Thymus (tissue), 11 donors: ENCODE data around the gene CPEB4. TPM values are rescaled to one million over a fixed set of nuclear protein-coding genes. Genes with fewer than 3 reads are reported as not detected.
A peak's percentile ranks its signal among the peaks of the same experiment; 100 is the strongest.

Experiments used
- DNase-seq, 9 donors: peaks; one replicate each; pipeline ENCODE4 v3.0.0-alpha.2; 2013; ENCODE audit warnings: low spot score in 9 of 9, low read depth in 6 of 9, missing footprints in 1 of 9
- H3K27ac ChIP-seq, 2 donors: one replicate each; pipeline ENCODE4 v1.5.1; 2013; ENCODE audit warnings: control low read depth in 1 of 2, low read depth in 1 of 2, low read length in 1 of 2, mild to moderate bottlenecking in 1 of 2, moderate library complexity in 1 of 2
- H3K27me3 ChIP-seq, 2 donors: one replicate each; pipeline ENCODE4 v1.5.1; 2013; ENCODE audit warnings: low read length in 1 of 2; ENCODE audit not compliant: control insufficient read depth in 2 of 2, insufficient read depth in 1 of 2
- H3K36me3 ChIP-seq, 2 donors: one replicate each; pipeline ENCODE4 v1.5.1; 2013; ENCODE audit warnings: low read length in 1 of 2, mild to moderate bottlenecking in 1 of 2, moderate library complexity in 1 of 2; ENCODE audit not compliant: control insufficient read depth in 2 of 2, insufficient read depth in 2 of 2
- H3K4me1 ChIP-seq, 2 donors: one replicate each; pipeline ENCODE4 v1.5.1; 2013; ENCODE audit warnings: low read length in 2 of 2; ENCODE audit not compliant: control insufficient read depth in 2 of 2, insufficient read depth in 2 of 2
- H3K4me3 ChIP-seq, 2 donors: one replicate each; pipeline ENCODE4 v1.5.1; 2013; ENCODE audit warnings: low read length in 2 of 2, control low read depth in 1 of 2, mild to moderate bottlenecking in 1 of 2
- H3K9me3 ChIP-seq, 2 donors: one replicate each; pipeline ENCODE4 v1.5.1; 2013; ENCODE audit warnings: low read length in 1 of 2, mild to moderate bottlenecking in 1 of 2; ENCODE audit not compliant: control insufficient read depth in 2 of 2, insufficient read depth in 1 of 2
- WGBS: extraction: QIAGEN DNeasy Blood & Tissue Kit; methylation state at CpG from one replicate; pipeline ENCODE4 v1.1.7; 2013; 5-methylcytosine and 5-hydroxymethylcytosine counted together
- polyA plus RNA-seq: library from polyadenylated mRNA; stranded (reverse); fragments of 200-250 nt; gene quantifications from one replicate; pipeline ENCODE4 v1.2.3, GENCODE V29; 2013
- total RNA-seq: library from RNA; stranded (reverse); fragments of 120-200 nt; gene quantifications from one replicate; pipeline ENCODE4 v1.2.4, GENCODE V29; 2013
- donor health status: healthy.

Gene CPEB4
- total and polyA plus RNA-seq, 2 donors, result 5.8 to 8.3 TPM

DNA sequence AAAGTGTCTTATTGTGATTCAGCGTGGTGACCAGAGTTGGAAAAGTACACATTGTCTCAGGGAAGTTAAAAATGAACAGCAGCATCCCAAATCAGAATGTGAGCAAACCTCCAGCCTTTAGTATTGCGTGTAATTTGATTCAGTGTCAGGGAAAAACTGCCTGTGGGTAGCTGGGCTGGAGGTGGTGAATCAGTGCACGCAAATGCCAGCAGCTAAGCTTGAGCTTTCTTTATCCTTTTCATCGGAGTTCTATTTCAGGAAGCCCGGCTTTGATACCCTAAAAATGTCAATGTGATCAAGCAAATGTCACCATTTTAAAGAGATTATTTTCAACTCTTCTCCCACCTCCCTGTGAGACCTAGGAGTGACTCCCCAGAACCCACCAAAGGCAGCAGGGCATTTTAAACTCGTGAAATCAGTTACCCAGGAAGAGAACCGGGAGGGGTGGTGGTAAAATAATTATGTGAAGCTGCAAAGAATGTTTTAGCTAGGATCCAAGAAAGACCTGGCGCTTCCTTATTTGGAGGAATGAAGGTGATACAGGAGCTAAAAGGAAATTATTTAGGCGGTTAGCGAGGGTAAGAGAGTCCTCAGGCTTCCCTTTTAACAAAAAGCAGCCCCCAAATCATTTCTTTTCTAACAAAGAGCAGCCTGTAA, 75.2 kb downstream of the CPEB4 start:
- Histone ChIP-seq H3K27me3 (no peaks in the 10 kb centered on the region), H3K4me1 (peaks cover 3 to 6% of the 10 kb centered on the region in 2 donors), H3K27ac (no peak overlapping the region), H3K4me3 (no peak overlapping the region), H3K9me3 (no peaks in the 10 kb centered on the region), H3K36me3 (no peaks in the 10 kb centered on the region)
- WGBS, result 84% methylated on average over 10 of the region's 10 CpGs
- no peak for DNase-seq

DNA sequence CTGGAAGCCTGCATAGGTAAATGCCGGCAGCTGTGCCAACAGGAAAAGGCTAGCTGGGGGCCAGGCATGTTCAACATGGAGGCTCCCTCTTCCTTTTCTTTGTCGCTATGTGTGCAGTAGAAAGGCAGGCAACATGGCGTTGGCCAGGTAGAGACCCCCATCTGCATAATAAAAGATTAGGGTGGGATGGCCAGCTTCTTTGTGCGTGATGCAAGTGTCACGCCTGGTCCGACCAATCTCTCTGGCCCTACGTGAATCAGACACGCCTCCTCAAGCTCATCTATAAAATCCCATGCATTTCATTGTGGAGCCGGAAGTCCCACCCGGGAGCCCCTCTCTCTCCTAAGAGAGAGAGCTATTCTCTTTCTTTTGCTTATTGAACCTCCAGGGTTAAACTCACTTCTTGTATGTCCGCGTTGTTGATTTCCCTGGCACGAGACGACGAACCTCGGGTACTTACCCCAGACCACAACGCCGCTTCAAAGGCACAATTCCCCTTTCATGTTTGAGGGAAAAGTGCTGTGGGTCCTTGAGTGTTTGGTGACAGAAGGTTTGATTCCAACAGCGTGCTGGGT, 75.8 kb downstream of the CPEB4 start:
- Histone ChIP-seq H3K27me3 (no peaks in the 10 kb centered on the region), H3K4me1 (peaks cover 3 to 6% of the 10 kb centered on the region in 2 donors), H3K36me3 (no peaks in the 10 kb centered on the region), H3K27ac (no peak overlapping the region), H3K4me3 (no peak overlapping the region), H3K9me3 (no peaks in the 10 kb centered on the region)
- DNase-seq, result peak in 1 of 9 donors; percentile 34
- WGBS, result 52% methylated on average over 19 of the region's 19 CpGs

DNA sequence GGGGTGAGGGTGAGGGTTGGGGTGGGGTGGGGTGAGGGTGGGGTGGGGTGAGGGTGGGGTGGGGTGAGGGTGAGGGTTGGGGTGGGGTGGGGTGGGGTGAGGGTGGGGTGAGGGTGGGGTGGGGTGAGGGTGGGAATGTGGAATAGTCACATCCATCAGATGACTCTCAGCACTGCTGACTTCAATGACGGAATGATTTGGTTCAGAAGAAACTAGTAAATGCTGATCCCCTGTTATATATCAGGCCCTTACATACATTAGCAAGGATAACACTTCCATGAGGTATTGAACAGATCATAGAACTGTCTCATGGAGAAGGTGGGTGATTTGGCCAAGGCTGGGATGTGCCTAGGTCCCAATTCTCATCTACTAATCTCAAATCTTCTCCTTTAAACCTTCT, 76.4 kb downstream of the CPEB4 start:
- no peaks in the 10 kb centered on the region for H3K36me3 ChIP-seq
- H3K9me3 ChIP-seq, result no peaks in the 10 kb centered on the region
- 95% methylated on average over 1 of the region's 1 CpG for WGBS
- H3K4me3 ChIP-seq, result no peak overlapping the region
- H3K27me3 ChIP-seq, result no peaks in the 10 kb centered on the region
- H3K4me1 ChIP-seq, result peaks cover 3 to 6% of the 10 kb centered on the region in 2 donors
- H3K27ac ChIP-seq, result no peak overlapping the region
- DNase-seq, result no peak

GRCh38 chr5:173967241-173967640, 79.1 kb downstream of the CPEB4 start:
- no peaks in the 10 kb centered on the region for H3K9me3 ChIP-seq
- 65% methylated on average over 4 of the region's 4 CpGs for WGBS

DNA sequence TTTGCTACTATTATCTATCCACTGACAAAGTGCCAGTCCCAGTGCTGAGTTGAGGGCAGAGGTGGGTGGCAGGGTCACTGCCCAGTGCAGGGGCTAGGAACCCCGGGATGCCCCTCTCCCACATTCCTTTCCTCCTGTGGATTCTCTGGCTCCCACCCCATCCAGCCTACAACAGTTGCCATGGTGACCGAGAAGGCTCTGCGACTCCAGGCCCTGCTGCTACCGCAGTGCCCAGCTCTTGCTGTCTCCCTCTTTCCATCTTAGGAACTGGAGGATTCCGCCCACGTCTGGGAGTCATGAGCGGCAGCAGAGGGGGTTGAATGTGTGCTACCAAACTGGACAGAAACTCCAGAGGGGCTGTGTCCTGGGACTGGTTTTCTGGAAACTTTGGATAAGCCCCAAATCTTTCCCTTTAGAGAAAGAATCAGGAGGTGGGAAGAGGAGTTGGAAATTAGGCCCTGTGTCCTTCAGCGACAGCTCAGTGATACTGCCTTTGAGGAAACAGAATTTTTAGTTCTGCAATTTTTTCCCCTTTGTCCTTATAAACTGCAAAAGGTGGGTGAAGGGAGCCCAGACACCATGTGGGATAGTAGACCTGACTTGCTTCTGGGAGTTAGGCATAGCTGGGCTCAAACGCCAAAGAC, 80.1 kb downstream of the CPEB4 start:
- DNase-seq, result no peak
- H3K9me3 ChIP-seq, result no peaks in the 10 kb centered on the region
- H3K27me3 ChIP-seq, result peaks cover 0 to 5% of the 10 kb centered on the region in 2 donors
- H3K36me3 ChIP-seq, result no peaks in the 10 kb centered on the region
- peaks cover 6 to 11% of the 10 kb centered on the region in 2 donors for H3K4me1 ChIP-seq
- WGBS, result 85% methylated on average over 9 of the region's 9 CpGs
- H3K27ac ChIP-seq, result no peak overlapping the region
- H3K4me3 ChIP-seq, result no peak overlapping the region

More at GRCh38 chr5:173967241-173967640, 79.1 kb downstream of the CPEB4 start:
- Histone ChIP-seq H3K4me3 (no peak overlapping the region), H3K4me1 (peaks cover 3 to 6% of the 10 kb centered on the region in 2 donors), H3K36me3 (no peaks in the 10 kb centered on the region), H3K27me3 (no peaks in the 10 kb centered on the region), H3K27ac (no peak overlapping the region)
- DNase-seq, result peak in 1 of 9 donors; percentile 23

DNA sequence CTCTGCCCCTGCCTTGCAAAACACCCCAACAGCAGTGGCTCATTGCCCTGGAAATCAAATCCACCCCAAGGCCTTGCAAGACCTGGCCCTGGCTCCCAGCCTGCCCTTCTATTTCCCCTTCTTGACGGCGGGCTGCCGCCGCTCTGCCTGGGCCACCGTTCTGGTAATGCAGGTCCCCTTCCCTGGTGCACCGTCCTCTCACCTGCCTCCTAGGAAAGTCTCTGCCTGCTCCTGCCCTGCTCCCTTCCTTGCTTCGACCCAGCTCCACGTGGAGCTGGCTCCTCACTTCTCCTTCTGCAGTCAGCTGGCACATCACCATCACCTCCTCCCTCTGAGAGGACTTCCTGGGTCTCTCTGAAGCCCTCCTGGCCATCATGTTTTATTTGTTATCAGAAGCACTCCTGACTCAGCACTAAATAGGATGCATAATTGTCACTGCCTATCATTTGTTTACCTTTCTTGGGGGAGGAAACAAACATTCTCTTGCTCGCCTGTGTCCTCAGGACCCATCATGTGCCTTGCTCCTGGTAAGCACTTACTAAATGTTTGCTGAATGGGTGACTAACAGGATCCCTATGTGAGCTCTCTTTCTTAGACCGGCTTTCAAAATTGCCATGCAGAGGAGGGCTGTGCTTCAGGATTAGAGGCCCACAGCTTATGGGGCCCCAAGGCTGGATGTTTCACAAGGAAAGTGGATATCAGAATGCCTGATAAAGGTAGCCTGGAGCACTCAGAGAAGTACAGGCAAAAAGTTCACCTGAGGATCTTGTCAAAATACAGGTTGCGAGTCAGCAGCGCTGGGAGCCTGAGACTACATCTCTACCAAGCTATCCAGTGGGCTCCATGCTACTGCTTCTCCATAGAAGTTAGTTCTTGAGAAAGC, 81.3 kb downstream of the CPEB4 start:
- Histone ChIP-seq H3K4me1 (peaks cover 5 to 10% of the 10 kb centered on the region in 2 donors), H3K4me3 (no peak overlapping the region), H3K36me3 (no peaks in the 10 kb centered on the region), H3K27me3 (peaks cover 0 to 16% of the 10 kb centered on the region in 2 donors), H3K9me3 (no peaks in the 10 kb centered on the region), H3K27ac (no peak overlapping the region)
- WGBS, result 92% methylated on average over 12 of the region's 12 CpGs
- DNase-seq, result no peak

DNA sequence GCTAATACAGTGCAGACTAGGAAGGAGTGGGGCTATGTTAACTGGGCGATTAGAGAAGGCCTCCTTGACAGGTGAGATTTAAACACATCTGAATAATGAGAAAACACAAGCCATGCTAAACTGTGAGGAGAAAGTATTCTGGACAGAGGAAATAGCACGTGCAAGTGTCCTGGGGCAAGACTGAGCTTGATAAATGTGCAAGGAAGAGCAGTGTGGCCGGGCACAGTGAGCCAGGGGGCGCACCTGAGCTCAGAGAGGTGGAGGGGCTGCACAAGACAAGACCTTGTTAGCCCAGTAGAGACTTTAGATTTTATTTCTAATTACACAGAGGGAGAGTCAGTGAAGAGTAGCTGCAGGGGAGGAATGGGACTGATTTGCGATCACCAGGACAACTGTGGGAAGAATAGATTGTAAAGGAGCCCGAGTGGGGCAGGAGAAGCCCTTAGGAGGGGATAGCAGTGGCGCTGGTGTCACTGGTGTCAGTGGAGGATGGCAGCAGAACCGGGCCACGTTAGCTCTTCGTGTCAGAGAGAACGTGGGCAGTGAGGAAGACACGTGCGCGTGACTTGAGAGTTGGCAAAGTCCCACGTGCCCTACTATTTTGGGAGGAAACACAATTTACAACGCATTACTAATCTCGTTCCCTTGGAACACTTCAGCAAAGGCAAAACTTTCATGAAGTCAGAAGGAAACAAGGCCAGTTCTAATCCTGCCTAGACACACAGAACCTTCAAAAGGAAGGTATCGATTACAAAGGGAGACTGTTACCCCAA, 82.9 kb downstream of the CPEB4 start:
- DNase-seq, result no peak
- Histone ChIP-seq H3K4me3 (no peak overlapping the region), H3K27ac (no peak overlapping the region), H3K27me3 (peaks cover 2 to 18% of the 10 kb centered on the region in 2 donors), H3K9me3 (no peaks in the 10 kb centered on the region), H3K36me3 (no peaks in the 10 kb centered on the region), H3K4me1 (peaks cover 5 to 10% of the 10 kb centered on the region in 2 donors)
- WGBS, result 94% methylated on average over 18 of the region's 18 CpGs

DNA sequence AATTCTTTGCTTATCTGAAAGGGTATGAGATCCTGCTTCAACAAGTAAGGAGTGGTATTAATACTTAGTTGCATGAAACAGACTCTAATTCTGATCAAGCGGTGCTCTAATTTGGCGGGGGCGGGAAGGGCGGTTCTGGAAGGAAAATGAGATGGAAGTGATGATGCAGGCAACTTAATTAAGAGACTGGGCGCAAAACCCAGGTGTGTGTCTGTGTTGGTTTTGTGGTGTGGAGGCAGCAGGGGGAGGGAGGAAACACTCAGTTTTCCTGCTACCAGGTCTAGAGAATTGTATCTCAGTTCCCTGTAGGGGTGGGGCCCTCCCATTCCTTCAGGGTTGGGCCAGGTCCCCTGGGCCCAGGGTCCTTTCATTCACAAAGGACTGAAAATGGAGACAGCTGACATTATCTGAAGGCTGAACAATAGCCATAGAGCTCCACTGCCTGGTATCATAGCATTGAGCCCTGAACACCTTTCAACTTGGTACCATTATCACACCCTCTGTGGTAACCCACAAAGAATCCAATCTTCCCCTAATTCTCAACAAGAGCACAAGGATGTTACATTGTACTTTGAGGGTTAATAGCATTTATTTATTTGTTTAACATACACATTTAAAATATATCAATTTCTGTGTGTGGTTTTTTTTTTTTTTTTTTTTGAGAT, 83.7 kb downstream of the CPEB4 start:
- 89% methylated on average over 5 of the region's 5 CpGs for WGBS
- H3K36me3 ChIP-seq, result no peaks in the 10 kb centered on the region
- peaks cover 5 to 10% of the 10 kb centered on the region in 2 donors for H3K4me1 ChIP-seq
- no peak for DNase-seq
- no peak overlapping the region for H3K27ac ChIP-seq
- no peak overlapping the region for H3K4me3 ChIP-seq
- H3K27me3 ChIP-seq, result peaks cover 2 to 18% of the 10 kb centered on the region in 2 donors
- H3K9me3 ChIP-seq, result no peaks in the 10 kb centered on the region
